Mesendoderm (in vitro differentiated cells): Measurements from ENCODE around the gene TP73.

Source experiments
- DNase-seq: peaks from one replicate; pipeline ENCODE4 v3.0.0; 2013
- H2AK5ac ChIP-seq: 2 replicates; pipeline ENCODE4 v1.6.1; 2013; ENCODE audit warnings: low read length, inconsistent platforms
- H2BK120ac ChIP-seq: 2 replicates; pipeline ENCODE4 v1.6.1; 2013; ENCODE audit warnings: low read depth, mild to moderate bottlenecking, low read length, moderate library complexity, mixed read lengths
- H2BK15ac ChIP-seq: replicated peaks from 2 replicates; pipeline ENCODE4 v1.6.1; 2013; ENCODE audit warnings: low read depth, mild to moderate bottlenecking, moderate library complexity
- H2BK5ac ChIP-seq: 2 replicates; pipeline ENCODE4 v1.6.1; 2013; ENCODE audit warnings: low read length, inconsistent platforms
- H3K18ac ChIP-seq: 2 replicates; pipeline ENCODE4 v1.6.1; 2013; ENCODE audit warnings: mild to moderate bottlenecking, low read length, mixed read lengths
- H3K23ac ChIP-seq: one replicate; pipeline ENCODE4 v1.6.1; 2013; ENCODE audit warnings: low read length
- H3K27ac ChIP-seq: 2 replicates; pipeline ENCODE4 v1.5.1; 2013; ENCODE audit warnings: low read depth, mild to moderate bottlenecking, inconsistent platforms, low read length, moderate library complexity
- H3K27me3 ChIP-seq: 2 replicates; pipeline ENCODE4 v1.6.1; 2013; ENCODE audit warnings: low read length, control low read depth, mild to moderate bottlenecking, inconsistent platforms; ENCODE audit not compliant: insufficient read depth, poor library complexity
- H3K36me3 ChIP-seq: 2 replicates; pipeline ENCODE4 v1.6.1; 2013; ENCODE audit warnings: low read length, inconsistent platforms; ENCODE audit not compliant: control insufficient read depth, insufficient read depth
- H3K4ac ChIP-seq: one replicate; pipeline ENCODE4 v1.6.1; 2013; ENCODE audit warnings: low read depth, mild to moderate bottlenecking, low read length, moderate library complexity
- H3K4me1 ChIP-seq: 2 replicates; pipeline ENCODE4 v1.6.1; 2013; ENCODE audit warnings: low read depth, low read length, inconsistent platforms; ENCODE audit not compliant: control insufficient read depth
- H3K4me2 ChIP-seq: 2 replicates; pipeline ENCODE4 v1.6.1; 2013; ENCODE audit warnings: low read length
- H3K4me3 ChIP-seq: 2 replicates; pipeline ENCODE4 v1.5.1; 2013; ENCODE audit warnings: mild to moderate bottlenecking, low read length
- H3K56ac ChIP-seq: one replicate; pipeline ENCODE4 v1.6.1; 2013; ENCODE audit warnings: low read length
- H3K79me1 ChIP-seq: 2 replicates; pipeline ENCODE4 v1.6.1; 2013; ENCODE audit warnings: low read length, inconsistent platforms
- H3K79me2 ChIP-seq: 2 replicates; pipeline ENCODE4 v1.6.1; 2013; ENCODE audit warnings: mild to moderate bottlenecking, low read length; ENCODE audit not compliant: control insufficient read depth, insufficient read depth
- H3K9ac ChIP-seq: 2 replicates; pipeline ENCODE4 v1.6.1; 2013; ENCODE audit warnings: low read length, inconsistent platforms
- H4K5ac ChIP-seq: one replicate; pipeline ENCODE4 v1.6.1; 2013; ENCODE audit warnings: low read length
- H4K8ac ChIP-seq: one replicate; pipeline ENCODE4 v1.6.1; 2013; ENCODE audit warnings: low read depth, mild to moderate bottlenecking, control low read depth, low read length, moderate library complexity
- WGBS: extraction: QIAGEN DNeasy Blood & Tissue Kit; methylation state at CpG from one replicate; pipeline ENCODE4 v1.1.7; 2013; ENCODE audit warnings: low lambda C conversion rate, missing lambda C conversion rate; ENCODE audit not compliant: insufficient coverage; ENCODE audit errors: extremely low coverage; 5-methylcytosine and 5-hydroxymethylcytosine counted together

The TP73 gene

DNA sequence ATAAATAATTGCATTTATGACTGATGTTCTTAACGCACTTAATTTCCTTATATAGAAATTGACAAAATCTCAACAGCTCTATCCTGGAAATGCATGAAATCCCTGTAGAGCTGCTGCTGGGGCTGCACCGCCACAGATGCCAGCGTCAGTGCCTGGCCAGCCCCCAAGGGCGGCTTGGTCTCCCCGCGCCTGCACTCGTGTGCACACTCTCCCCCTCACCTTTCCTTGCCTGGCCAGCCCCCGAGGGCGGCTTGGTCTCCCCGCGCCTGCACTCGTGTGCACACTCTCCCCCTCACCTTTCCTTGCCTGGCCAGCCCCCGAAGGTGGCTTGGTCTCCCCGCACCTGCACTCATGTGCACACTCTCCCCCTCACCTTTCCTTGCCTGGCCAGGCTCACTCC lies 16.2 kb upstream of the TP73 start:
- Histone ChIP-seq H2BK5ac (no peak overlapping the region), H3K36me3 (no peaks in the 10 kb centered on the region), H2BK120ac (no peak overlapping the region)

DNA sequence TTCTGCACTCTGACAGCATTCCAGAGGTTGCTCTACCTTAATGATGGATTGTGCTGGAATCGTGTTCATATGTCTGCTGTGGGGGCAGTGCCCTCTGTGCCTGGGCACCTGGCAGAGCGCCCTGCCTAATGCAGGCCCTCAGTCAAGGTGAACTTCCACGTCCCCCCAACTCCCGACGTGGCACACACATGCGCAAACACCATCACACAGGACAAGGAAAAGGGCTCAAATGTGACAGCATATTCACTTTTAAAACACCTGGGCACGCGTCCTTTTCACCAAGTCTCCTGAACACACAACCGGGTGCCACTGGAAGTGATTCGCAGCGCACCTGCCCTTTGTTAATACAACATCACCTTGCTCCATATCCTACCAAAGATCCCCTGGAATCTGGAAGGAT lies 15.8 kb upstream of the TP73 start:
- no peak overlapping the region for H3K56ac ChIP-seq
- DNase-seq, result no peak
- no peak overlapping the region for H3K9ac ChIP-seq
- H4K5ac ChIP-seq, result no peak overlapping the region
- no peak overlapping the region for H2BK15ac ChIP-seq
- H3K27me3 ChIP-seq, result no peaks in the 10 kb centered on the region
- no peaks in the 10 kb centered on the region for H3K79me2 ChIP-seq
- no peak overlapping the region for H3K23ac ChIP-seq
- no peak overlapping the region for H4K8ac ChIP-seq
- no CpG with 5 or more reads among the region's 11 CpGs for WGBS
- H2BK5ac ChIP-seq, result no peak overlapping the region
- H3K4me3 ChIP-seq, result no peak overlapping the region
- H3K4ac ChIP-seq, result no peak overlapping the region
- H3K4me2 ChIP-seq, result no peak overlapping the region
- H3K79me1 ChIP-seq, result peaks cover 2% of the 10 kb centered on the region
- no peak overlapping the region for H2AK5ac ChIP-seq
- H3K27ac ChIP-seq, result no peak overlapping the region
- no peak overlapping the region for H3K18ac ChIP-seq
- H3K4me1 ChIP-seq, result no peaks in the 10 kb centered on the region
- H3K36me3 ChIP-seq, result no peaks in the 10 kb centered on the region
- H2BK120ac ChIP-seq, result no peak overlapping the region

More for the DNA sequence above, 16.2 kb upstream of the TP73 start:
- Histone ChIP-seq H3K23ac (no peak overlapping the region), H3K56ac (no peak overlapping the region), H2AK5ac (no peak overlapping the region), H4K8ac (no peak overlapping the region), H4K5ac (no peak overlapping the region), H3K79me2 (no peaks in the 10 kb centered on the region), H3K4me1 (no peaks in the 10 kb centered on the region), H3K79me1 (no peaks in the 10 kb centered on the region), H2BK15ac (no peak overlapping the region), H3K4me3 (no peak overlapping the region), H3K27me3 (no peaks in the 10 kb centered on the region), H3K27ac (no peak overlapping the region), H3K9ac (no peak overlapping the region), H3K4me2 (no peak overlapping the region), H3K18ac (no peak overlapping the region), H3K4ac (no peak overlapping the region)
- no peak for DNase-seq
- no CpG with 5 or more reads among the region's 14 CpGs for WGBS

DNA sequence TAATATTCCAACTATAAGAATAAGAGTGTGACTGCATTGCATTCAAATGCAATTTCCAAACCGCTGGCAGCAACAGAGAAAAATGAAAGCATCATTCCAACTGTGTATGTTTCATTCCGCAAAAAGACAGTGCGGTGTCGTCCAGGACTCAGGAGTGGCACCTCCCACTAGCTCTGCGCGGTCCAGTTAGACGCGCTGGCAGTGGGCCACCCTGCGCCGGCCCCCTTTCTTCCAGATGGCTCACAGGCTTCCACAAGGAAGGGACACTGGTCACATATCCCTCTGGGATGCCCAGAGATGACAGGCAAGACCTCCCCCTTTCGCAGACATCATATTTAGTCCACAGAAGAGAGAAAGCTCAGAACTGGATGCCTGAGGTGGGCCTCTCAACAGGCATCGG lies 14.3 kb upstream of the TP73 start:
- H2BK5ac ChIP-seq, result no peak overlapping the region
- no peaks in the 10 kb centered on the region for H3K27me3 ChIP-seq
- H2AK5ac ChIP-seq, result no peak overlapping the region
- H3K4ac ChIP-seq, result no peak overlapping the region
- no peak overlapping the region for H4K5ac ChIP-seq
- H3K36me3 ChIP-seq, result no peaks in the 10 kb centered on the region
- no peak overlapping the region for H2BK15ac ChIP-seq
- H3K56ac ChIP-seq, result no peak overlapping the region
- H3K79me1 ChIP-seq, result peaks cover 2% of the 10 kb centered on the region
- no peak overlapping the region for H3K4me2 ChIP-seq
- H2BK120ac ChIP-seq, result no peak overlapping the region
- no peak overlapping the region for H4K8ac ChIP-seq
- H3K18ac ChIP-seq, result no peak overlapping the region
- no peak overlapping the region for H3K9ac ChIP-seq
- no peak for DNase-seq
- no CpG with 5 or more reads among the region's 12 CpGs for WGBS
- no peaks in the 10 kb centered on the region for H3K79me2 ChIP-seq
- H3K4me3 ChIP-seq, result no peak overlapping the region
- H3K23ac ChIP-seq, result no peak overlapping the region
- no peaks in the 10 kb centered on the region for H3K4me1 ChIP-seq
- H3K27ac ChIP-seq, result no peak overlapping the region

DNA sequence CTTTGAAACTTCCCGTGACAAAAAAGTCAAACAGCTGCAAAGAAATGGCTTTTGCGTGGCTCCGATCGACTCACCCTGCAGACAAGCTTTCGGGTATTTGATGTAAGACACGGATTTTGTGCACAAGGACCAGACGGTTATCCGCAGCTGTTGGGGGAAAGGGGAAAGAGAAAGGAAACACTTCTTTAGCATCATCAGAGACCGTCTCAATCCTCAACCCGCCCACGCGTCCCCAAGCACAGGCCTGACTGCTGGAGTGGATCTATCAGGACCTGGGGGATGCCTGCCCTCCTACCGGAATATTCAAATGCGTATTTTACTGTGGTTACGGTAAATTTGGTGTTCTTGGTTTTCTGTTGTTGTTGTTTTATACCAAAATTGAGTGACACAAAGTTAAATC lies 13.6 kb upstream of the TP73 start:
- H3K36me3 ChIP-seq, result no peaks in the 10 kb centered on the region
- no peak for DNase-seq
- no peak overlapping the region for H3K4ac ChIP-seq
- H3K27me3 ChIP-seq, result no peaks in the 10 kb centered on the region
- no peak overlapping the region for H2BK5ac ChIP-seq
- no peak overlapping the region for H3K9ac ChIP-seq
- H3K4me2 ChIP-seq, result no peak overlapping the region
- H3K27ac ChIP-seq, result no peak overlapping the region
- H2BK120ac ChIP-seq, result no peak overlapping the region
- H2AK5ac ChIP-seq, result no peak overlapping the region
- no peaks in the 10 kb centered on the region for H3K79me2 ChIP-seq
- WGBS, result no CpG with 5 or more reads among the region's 15 CpGs
- H3K79me1 ChIP-seq, result peaks cover 2% of the 10 kb centered on the region
- H3K56ac ChIP-seq, result no peak overlapping the region
- no peak overlapping the region for H4K5ac ChIP-seq
- no peaks in the 10 kb centered on the region for H3K4me1 ChIP-seq
- H2BK15ac ChIP-seq, result no peak overlapping the region
- no peak overlapping the region for H4K8ac ChIP-seq
- H3K4me3 ChIP-seq, result no peak overlapping the region
- H3K23ac ChIP-seq, result no peak overlapping the region
- H3K18ac ChIP-seq, result no peak overlapping the region

GRCh38 chr1:3639397-3639911 lies 12.9 kb upstream of the TP73 start:
- Histone ChIP-seq H4K8ac (no peak overlapping the region), H3K4me2 (no peak overlapping the region), H3K79me1 (peaks cover 2% of the 10 kb centered on the region), H3K36me3 (no peaks in the 10 kb centered on the region), H3K18ac (no peak overlapping the region), H2AK5ac (no peak overlapping the region), H3K4me3 (no peak overlapping the region), H2BK5ac (no peak overlapping the region), H3K9ac (no peak overlapping the region), H3K27me3 (no peaks in the 10 kb centered on the region), H3K4ac (no peak overlapping the region), H3K79me2 (no peaks in the 10 kb centered on the region), H2BK15ac (no peak overlapping the region), H2BK120ac (no peak overlapping the region), H3K56ac (no peak overlapping the region), H3K23ac (no peak overlapping the region), H3K4me1 (no peaks in the 10 kb centered on the region), H4K5ac (no peak overlapping the region), H3K27ac (no peak overlapping the region)
- DNase-seq, result no peak
- no CpG with 5 or more reads among the region's 23 CpGs for WGBS

- Histone ChIP-seq H3K9ac (no peak overlapping the region), H3K4ac (no peak overlapping the region), H3K23ac (no peak overlapping the region), H4K5ac (no peak overlapping the region), H3K4me2 (no peak overlapping the region), H2BK15ac (no peak overlapping the region), H3K27me3 (no peaks in the 10 kb centered on the region), H3K18ac (no peak overlapping the region), H3K36me3 (no peaks in the 10 kb centered on the region), H2BK120ac (no peak overlapping the region), H3K4me1 (no peaks in the 10 kb centered on the region), H3K79me2 (no peaks in the 10 kb centered on the region), H3K79me1 (peaks cover 2% of the 10 kb centered on the region), H3K27ac (no peak overlapping the region), H2AK5ac (no peak overlapping the region), H2BK5ac (no peak overlapping the region), H3K4me3 (no peak overlapping the region), H4K8ac (no peak overlapping the region), H3K56ac (no peak overlapping the region)
- no CpG with 5 or more reads among the region's 36 CpGs for WGBS
- DNase-seq, result no peak
Observed at GRCh38 chr1:3640121-3640837, 12.0 kb upstream of the TP73 start.
